ENCODE data around the gene C9orf153.
A peak's percentile ranks its signal among the peaks of the same experiment; 100 is the strongest.
"Not testable (repeated sequence)": the region's sequence is repeated elsewhere in the genome, so short reads cannot be mapped to it uniquely, and the experiment has no call there.

C9orf153 gene

GRCh38 chr9:86259557-86259956 lies at the start of gene C9orf153:
C9orf153 (minus strand) TSS chr9:86259657; CDS start chr9:86229603, 30,054 bp downstream.
- DNase-seq (ENCODE audit: low read depth in 2 of 2): no peak

- DNase-seq (ENCODE audit: low read depth in 2 of 2): no peak
Observed at GRCh38 chr9:86308687-86309086, 49.2 kb upstream of the C9orf153 start.

GRCh38 chr9:86304236-86304730 lies 44.8 kb upstream of the C9orf153 start:
- DNase-seq (ENCODE audit: low read depth in 2 of 2): no peak

- peak; percentile 10 to 21 for DNase-seq (ENCODE audit: low read depth in 2 of 2)
Observed at GRCh38 chr9:86303316-86303975, 44.0 kb upstream of the C9orf153 start.

- no peak for DNase-seq (ENCODE audit: low read depth in 2 of 2)
Observed at GRCh38 chr9:86301686-86302085, 42.2 kb upstream of the C9orf153 start.

GRCh38 chr9:86300701-86301100 lies 41.2 kb upstream of the C9orf153 start:
- no peak for DNase-seq (ENCODE audit: low read depth in 2 of 2)

- DNase-seq (ENCODE audit: low read depth in 2 of 2): no peak
Observed at GRCh38 chr9:86298873-86299272, 39.4 kb upstream of the C9orf153 start.

- not testable (repeated sequence) for DNase-seq (ENCODE audit: low read depth in 2 of 2)
Observed at GRCh38 chr9:86290341-86290740, 30.9 kb upstream of the C9orf153 start.

- no peak for DNase-seq (ENCODE audit: low read depth in 2 of 2)
Observed at GRCh38 chr9:86288499-86289198, 29.2 kb upstream of the C9orf153 start.

GRCh38 chr9:86287013-86287412 lies 27.6 kb upstream of the C9orf153 start:
- no peak for DNase-seq (ENCODE audit: low read depth in 2 of 2)

GRCh38 chr9:86286278-86286677 lies 26.8 kb upstream of the C9orf153 start:
- DNase-seq (ENCODE audit: low read depth in 2 of 2): no peak

GRCh38 chr9:86285261-86285660 lies 25.8 kb upstream of the C9orf153 start:
- no peak for DNase-seq (ENCODE audit: low read depth in 2 of 2)

GRCh38 chr9:86282979-86283535 lies 23.6 kb upstream of the C9orf153 start:
- DNase-seq (ENCODE audit: low read depth in 2 of 2): no peak

GRCh38 chr9:86282077-86282978 lies 22.9 kb upstream of the C9orf153 start, which contains the start of gene ISCA1:
ISCA1 (minus strand) TSS chr9:86282538; CDS start chr9:86282458, 80 bp downstream.
- DNase-seq (ENCODE audit: low read depth in 2 of 2): peak; percentile 97

- DNase-seq (ENCODE audit: low read depth in 2 of 2): no peak
Observed at GRCh38 chr9:86281593-86282076, 22.2 kb upstream of the C9orf153 start.

GRCh38 chr9:86280580-86280979 lies 21.1 kb upstream of the C9orf153 start:
- DNase-seq (ENCODE audit: low read depth in 2 of 2): no peak

- no peak for DNase-seq (ENCODE audit: low read depth in 2 of 2)
Observed at GRCh38 chr9:86279839-86280238, 20.4 kb upstream of the C9orf153 start.

- DNase-seq (ENCODE audit: low read depth in 2 of 2): no peak
Observed at GRCh38 chr9:86277072-86277471, 17.6 kb upstream of the C9orf153 start.

- no peak for DNase-seq (ENCODE audit: low read depth in 2 of 2)
Observed at GRCh38 chr9:86275962-86276361, 16.5 kb upstream of the C9orf153 start.

- DNase-seq (ENCODE audit: low read depth in 2 of 2): no peak
Observed at GRCh38 chr9:86274821-86275643, 15.6 kb upstream of the C9orf153 start.

- DNase-seq (ENCODE audit: low read depth in 2 of 2): no peak
Observed at GRCh38 chr9:86272221-86272620, 12.8 kb upstream of the C9orf153 start.

Data from stimulated activated CD8-positive, alpha-beta memory T cell treated with anti-CD3 and anti-CD28 coated beads, Interleukin-15, amount 100 ng/mL, for 48 hours (primary cell).